Measurements from ENCODE around the gene TAMALIN.
"Not testable (repeated sequence)": the region's sequence is repeated elsewhere in the genome, so short reads cannot be mapped to it uniquely, and the experiment has no call there.

Gene TAMALIN

DNA sequence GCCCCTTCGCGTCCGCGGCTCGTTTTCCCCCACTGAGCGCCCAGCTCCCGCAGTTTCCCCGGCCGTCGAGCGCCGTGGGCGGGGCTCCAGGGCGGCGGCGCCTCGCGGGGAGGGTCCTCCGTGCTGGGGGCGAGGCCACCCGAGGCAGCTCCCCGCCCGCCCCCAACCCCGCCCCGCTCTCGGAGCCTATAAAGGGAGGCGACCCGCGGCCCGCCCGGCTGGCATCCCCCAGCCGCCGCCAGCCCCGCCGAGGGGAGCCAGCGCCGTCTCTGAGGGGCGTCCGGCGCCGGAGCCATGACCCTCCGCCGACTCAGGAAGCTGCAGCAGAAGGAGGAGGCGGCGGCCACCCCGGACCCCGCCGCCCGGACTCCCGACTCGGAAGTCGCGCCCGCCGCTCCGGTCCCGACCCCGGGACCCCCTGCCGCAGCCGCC lies at the start of gene TAMALIN:
Gene TAMALIN (plus strand): TSS at position 221 of the 432 bp plus-strand sequence. CDS start 74 bp downstream, at position 295.
- DNase-seq: peak; percentile 43

DNA sequence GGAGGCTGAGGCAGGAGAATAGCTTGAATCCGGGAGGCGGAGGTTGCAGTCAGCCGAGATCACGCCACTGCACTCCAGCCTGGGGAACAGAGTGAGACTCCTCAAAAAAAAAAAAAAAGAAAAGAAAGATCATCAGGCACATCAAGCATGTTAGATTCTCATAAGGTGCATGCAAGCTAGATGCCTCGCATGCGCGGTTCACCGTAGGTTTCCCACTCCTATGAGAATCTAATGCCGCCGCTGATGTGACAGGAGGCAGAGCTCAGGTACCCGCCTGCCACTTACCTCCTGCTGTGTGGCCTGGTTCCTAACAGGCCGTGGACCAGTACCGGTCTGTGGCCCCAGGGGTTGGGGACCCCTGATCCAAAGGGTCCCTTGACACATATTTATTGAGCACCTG lies 48.2 kb upstream of the TAMALIN start:
- no peak for DNase-seq

DNA sequence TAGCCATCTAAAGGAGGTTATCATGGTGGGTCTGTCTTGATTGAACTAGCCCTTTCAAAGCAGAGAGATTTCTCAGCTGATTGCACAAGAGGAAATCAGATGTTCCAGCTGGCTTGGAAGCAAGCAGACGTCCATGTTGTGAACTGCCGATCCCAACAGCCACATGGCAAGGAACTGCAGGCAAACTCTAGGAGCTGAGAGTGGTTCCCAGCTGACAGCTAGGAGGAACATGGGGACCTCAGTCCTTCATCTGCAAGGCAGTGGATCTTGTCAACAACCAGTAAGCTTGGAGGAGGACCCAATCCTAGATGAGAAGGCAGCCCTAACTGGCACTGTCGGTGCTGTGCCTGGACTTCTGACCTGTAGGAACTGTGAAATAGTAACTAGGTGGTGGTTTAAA lies 47.5 kb upstream of the TAMALIN start:
- DNase-seq: no peak

DNA sequence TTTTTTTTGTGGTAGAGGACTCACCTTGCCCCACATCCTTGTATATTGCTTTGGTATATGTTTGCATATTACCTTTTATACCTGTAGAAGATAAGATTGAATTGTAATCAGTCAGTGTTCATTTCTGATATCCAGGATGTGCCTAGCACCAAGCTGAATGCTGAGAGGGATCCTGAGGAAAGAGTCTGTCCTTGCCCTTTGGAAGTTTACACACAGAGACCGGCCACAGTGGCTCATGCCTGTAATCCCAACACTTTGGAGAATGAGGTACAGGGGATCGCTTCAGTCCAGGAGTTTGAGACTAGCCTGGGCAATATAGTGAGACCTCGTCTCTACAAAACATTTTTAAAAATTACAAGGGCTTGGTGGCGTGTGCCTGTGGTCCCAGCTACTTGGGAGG lies 46.8 kb upstream of the TAMALIN start:
- no peak for DNase-seq

DNA sequence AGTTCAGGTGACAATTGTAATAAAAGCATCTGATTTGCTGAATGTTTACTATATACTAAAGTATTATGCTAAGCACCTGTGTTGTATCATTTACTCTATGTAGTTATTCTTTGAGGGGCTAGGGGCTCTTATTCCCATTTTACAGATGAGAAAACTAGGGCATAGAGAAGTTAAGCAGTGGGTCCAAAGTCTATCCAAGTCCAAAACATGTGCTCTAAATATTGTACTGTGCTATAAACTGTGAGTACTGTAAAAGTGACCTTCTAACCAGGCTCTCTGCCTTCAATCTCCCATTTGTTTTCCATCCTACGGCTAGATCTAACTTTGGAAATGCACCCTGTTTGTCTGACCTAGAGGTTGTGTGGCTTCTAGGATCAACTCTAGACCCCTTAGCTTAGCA lies 46.3 kb upstream of the TAMALIN start:
- no peak for DNase-seq

DNA sequence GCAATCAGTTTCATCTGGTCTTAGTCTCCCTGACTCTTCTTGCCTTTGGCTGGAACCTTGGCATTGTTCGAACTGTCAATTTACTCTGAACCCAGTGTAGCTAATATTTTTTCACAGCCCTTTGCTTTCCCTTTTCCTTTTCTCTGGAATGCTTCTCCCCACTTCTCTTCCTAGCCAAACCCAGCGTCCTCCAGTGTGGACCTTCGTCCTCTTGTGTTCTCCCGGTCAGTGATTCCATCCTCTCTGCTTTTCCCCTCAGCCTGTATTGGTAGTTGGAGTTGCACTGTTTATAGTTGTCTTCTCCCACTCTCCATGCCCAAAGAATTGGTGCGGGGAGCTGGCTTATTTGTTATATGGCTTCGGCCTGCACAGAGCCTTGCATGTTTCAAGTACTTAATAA lies 45.9 kb upstream of the TAMALIN start:
- DNase-seq: no peak

DNA sequence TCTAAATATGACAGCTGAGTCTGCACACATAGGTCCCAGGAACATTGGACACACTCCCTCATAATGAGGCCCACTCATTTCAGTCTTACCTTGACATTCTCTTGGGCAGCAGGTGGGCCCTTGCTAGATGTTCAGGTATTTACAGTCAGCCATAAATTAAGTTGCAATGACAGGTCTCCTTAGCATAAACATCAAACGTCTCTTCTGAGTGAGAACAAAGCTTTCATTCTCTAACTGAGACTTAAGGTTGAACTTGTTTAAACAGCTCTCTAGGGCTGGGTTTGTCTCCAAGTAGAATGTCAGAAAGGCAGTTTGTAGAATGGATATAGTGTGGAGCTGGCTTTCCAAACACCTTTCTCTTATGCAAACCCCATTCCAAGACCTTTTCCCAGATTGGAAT lies 44.9 kb upstream of the TAMALIN start:
- no peak for DNase-seq

DNA sequence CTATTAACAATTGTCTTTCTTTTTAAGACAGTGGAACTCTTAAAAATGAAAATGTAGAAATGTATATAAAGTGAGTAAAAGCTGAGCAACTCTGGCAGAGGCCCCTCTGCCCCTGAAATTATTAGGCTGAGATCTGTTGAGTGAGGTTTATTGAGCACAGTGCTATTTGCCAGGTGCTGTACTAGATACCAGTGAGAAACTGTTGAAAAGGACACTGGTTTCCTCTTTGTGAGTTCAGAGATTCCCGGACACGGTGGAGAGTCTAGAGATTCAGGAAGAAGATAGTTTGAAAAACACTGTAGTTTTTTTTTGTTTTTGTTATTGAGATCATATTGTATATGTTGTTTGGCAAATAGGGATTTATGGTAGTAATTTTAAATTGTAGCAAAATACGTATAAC lies 44.0 kb upstream of the TAMALIN start:
- no peak for DNase-seq

DNA sequence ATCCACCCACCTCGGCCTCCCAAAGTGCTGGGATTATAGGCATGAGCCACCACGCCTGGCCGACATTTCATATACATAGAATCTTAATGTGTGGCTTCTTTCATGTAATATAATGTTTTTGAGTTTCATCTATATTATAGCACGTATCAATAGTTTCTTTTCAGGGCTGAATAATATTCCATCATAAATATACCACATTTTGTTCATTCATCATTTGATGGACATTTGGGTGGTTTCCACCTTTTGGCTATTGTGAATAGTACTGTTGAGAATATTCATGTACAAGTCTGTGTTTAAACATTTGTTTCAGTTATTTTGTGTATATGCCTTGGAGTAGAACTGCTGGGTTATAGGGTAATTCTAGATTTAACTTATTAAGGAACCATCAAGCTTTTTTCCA lies 43.3 kb upstream of the TAMALIN start:
- DNase-seq: no peak

DNA sequence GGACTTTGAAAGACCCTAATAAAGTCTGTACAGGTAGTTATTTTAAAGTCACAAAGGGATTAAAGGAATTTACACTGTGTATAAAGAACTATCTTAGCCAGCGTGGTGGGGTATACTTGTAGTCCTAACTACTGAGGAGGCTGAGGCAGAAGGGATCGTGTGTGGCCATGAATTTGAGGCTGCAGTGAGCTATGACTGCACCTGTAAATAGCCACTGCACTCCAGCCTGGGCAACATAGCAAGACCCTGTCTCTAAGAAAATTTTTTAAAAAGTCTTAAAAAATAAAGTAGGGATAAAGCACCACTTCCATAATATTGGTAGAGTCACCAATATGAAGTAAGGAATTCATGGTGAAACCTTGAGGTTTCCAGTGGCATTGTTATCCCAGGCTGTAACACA lies 37.1 kb upstream of the TAMALIN start:
- DNase-seq: no peak

DNA sequence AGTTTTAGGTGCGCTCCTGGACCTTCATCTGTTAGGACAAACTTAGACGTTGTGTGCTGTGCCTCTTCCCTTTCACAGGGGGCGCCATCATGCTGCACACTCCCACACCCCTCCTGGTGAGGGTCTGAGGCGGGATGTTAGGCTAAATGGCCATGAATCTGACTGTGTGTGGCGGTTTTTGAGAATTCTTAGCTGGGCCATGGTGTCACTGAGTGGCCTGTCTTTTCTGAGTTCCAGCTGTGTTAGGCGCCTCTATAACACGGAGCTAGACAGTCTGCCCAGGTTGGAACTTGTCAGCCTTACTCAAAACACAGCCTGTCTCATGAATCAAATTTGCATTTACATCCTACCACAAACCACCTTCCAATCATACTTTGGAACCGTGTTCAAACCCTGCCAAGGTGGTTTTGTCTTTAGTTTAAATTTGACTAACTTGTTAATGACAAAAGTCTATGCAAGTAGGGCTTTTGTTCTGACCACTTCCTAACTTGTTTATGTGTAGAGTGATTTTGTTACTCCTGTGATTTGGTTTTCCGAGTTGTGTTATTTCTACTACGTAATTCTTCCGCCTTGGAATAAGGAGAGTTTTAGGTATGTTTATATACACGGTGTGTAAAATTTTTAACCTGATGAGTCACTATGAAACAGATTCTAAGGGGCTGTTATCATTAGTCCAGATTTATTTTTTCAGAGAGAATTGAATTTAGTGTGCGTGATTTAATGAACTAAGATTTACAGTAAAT lies 35.7 kb upstream of the TAMALIN start:
- DNase-seq: no peak

DNA sequence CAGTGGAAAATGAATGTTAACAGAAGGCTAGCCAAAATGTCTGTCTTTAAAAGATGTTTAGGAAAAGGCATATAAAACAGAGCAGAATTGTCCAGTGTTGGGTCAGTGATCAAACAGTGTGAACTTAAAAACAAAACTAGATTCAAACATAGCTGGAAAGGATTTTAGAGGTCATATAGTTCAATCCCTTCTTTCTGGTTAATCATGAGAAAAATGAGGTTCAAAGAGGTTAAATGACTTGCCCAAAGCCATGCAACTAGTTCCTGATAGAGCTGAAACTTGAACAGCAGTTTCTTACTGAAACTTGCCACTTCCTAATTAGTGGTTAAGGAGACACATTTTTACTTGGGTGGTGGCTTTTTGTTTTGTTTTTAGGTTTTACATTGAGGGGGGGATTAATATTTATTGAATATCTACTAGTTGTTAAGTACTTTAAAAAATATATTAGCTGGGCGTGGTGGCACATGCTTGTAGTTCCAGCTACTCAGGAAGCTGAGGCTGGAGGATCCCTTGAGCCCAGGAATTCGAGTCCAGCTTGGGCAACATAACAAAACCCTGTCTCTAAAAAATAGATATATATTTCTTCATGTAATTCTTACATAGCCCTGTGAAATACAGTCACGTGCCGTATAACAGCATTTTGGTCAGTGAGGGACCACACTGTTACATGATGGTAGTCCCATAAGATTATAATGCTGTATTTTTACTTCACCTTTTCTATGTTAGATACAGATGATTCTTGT lies 34.9 kb upstream of the TAMALIN start:
- no peak for DNase-seq

DNA sequence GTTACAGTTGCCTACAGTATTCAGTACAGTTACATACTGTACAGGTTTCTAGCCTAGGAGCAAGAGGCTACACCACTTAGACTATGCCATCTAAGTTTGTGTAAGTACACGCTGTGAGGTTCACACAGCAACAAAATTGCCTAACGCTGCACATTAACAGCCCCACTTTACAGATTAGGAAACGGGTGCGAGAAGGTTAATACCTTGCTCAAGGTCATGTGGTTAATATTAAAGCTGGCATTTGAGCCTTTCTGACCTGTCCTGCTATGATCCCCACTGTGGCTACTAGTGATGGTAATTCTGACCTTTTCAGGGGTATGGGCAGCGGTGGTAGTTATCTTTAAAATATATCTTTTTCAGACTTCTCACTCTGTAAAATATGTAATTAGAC lies 34.3 kb upstream of the TAMALIN start:
- DNase-seq: no peak

DNA sequence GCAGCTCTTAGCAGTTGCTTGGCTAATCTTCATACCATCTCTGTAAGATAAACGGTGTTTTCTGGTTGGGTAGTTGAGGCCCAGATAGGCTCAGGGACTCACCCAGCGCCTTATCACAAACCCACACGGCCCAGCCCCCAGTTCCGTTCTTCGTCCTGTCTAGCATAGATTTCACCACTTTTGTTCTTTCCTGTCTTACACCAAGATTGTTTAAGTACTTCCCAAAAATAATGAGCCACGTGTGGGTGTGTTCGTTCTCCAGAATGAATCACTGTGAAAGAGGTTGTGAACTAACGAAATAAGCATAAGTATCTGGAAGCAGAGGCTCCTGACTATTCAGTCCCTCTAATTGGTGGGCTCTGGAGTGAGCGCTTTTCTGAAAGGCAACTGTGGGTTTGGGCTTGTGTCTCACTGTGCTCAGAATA lies 33.9 kb upstream of the TAMALIN start:
- DNase-seq: no peak

DNA sequence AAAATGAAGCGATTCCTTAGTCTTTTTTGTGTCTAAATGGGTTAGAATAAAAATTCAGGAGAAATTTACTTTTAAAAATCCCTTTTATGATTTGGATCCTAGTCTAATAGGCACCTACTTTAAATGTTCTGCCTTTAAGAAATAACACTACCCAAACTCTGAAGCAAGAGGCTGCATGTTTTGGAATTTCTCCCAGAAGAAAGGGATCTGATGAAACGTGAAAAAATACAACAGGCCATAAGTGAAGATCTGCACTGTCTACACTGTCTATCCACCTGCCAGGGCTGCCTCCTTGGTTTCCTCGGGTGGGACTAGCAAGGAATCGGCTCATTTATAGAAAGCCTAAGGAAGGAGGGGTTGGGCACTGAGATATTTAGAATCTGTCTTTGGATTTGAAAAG lies 33.2 kb upstream of the TAMALIN start:
- no peak for DNase-seq

DNA sequence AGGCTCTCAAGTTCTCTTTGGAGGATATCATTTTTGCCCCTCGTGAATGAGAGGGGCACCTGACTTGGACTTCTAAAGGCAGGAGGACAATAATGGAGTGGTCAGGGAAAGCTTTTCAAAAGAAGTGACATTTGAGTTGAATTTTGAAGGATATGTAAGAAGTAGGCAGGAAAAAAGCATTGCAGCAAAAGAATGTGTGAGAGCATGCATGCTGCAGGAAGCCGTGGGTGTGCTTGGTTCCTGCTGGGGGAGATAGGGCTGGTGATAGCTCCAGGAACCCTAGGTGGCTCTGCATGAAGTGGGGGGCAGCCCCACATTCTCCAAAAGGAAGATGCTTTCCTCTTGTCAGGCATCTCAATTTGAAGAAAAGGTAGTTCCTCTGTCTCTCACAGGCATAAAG lies 32.1 kb upstream of the TAMALIN start:
- DNase-seq: no peak

DNA sequence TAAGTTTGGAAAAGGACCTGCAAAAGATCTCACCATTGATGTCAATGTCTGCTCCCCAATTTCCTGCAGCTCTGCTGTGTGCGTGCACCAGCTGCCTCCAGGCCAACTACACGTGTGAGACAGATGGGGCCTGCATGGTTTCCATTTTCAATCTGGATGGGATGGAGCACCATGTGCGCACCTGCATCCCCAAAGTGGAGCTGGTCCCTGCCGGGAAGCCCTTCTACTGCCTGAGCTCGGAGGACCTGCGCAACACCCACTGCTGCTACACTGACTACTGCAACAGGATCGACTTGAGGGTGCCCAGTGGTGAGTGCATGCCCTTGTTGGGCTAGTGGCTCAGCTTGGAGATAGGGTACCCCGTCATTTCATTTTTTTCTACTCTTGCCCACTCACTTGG lies 31.6 kb upstream of the TAMALIN start:
- DNase-seq: no peak

DNA sequence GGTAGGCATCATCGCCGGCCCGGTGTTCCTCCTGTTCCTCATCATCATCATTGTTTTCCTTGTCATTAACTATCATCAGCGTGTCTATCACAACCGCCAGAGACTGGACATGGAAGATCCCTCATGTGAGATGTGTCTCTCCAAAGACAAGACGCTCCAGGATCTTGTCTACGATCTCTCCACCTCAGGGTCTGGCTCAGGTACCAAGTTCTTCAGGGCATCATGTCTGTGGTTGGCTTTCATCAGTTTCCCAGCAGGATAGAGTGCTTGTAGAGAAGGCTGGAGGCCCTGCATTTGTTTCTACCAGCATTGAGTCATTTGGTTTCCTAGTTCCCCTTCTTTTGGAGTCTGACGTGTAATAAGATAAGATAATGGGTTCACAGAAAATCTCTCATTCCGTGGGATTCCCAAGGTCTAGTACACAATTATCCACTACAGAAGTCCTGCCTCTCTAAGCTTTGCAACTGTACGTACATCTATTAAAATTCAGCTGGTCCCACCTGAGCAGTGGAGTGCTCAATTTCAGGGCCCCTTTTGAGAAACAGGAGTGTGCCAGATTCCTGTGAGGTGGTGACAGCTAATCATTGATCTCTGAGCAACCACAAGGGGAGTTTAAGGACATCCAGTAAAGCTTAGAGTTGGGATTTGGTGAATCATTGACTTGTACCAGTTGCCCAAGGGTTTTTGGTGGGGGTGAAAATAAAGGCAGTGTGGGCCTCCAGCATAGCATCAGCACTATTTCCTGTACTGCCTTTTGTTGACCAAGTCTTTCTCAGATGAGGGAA lies 30.2 kb upstream of the TAMALIN start:
- no peak for DNase-seq

DNA sequence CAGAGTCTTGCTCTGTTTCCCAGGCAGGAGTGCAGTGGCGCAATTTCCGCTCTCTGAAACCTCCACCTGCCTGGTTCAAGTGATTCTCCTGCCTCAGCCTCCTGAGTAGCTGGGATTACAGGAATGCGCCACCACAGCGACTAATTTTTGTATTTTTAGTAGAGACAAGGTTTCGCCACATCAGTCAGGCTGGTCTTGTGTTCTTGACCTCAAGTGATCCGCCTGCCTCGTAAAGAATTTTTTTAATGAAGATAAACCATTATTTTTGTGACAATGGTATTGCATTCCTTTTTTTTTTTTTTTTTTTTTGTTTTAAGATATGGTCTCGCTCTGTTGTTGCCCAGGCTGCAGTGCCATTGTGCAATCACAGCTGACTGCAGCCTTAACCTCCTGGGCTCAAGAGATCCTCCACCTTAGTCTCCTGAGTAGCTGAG lies 29.4 kb upstream of the TAMALIN start:
- DNase-seq: no peak

DNA sequence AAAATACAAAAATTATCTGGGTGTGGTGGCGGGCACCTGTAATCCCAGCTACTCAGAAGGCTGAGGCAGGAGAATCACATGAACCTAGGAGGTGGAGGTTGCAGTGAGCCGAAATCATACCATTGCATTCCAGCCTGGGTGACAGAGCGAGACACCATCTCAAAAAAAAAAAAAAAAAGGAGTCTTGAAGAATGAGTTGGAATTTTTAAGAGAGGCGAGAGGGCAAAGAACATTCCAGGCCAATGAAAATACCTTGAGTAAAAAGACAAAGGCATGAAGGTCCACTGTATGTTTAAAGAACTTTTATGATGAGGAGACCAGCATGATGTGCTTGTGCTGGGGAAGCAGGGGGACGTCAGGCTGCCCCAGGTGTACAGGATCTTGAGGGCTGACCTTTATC lies 27.4 kb upstream of the TAMALIN start:
- not testable (repeated sequence) for DNase-seq

DNA sequence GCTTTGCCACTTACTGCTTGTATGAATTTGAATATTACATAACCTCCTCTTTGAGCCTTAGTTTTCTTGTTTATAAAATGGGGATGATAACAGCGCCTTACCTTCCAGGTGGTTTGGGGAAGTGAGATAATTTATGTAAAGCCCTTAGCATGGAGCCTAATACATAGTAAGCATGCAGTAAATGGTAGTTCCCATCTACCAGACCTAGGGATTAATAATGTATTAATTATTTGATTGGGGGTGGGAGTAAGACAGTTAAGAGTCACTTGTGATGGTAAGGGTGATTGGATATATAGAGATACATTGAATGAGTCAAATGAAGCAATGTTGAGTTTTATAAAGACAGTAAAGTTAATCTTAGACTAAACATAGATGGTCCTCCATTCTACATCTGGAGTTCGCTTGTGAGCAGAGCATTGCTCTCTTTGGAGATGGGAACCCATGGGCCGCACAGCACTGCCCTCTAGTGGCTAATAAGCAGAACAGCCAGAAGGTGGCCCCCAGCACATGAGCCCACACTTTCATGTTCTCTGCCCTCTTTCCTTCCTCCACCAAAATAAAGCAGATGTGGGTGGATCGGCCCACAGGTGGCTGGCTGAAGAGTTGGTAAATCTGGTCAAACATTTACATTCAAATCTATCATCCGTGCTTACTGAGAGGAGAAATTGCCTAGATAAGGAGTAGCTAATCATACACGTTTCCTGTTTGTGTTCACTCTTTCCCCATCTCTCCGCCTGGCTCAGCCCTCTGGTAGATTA lies 26.5 kb upstream of the TAMALIN start:
- no peak for DNase-seq

DNA sequence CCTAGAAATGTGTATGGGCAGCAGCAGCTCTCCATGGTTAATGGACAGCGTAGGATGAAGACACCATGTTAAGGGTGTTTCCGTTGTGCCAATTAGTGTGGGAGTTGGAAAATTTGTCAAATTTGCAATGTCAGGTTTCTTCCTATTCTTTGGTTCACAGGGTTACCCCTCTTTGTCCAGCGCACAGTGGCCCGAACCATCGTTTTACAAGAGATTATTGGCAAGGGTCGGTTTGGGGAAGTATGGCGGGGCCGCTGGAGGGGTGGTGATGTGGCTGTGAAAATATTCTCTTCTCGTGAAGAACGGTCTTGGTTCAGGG lies 26.0 kb upstream of the TAMALIN start:
- DNase-seq: no peak

DNA sequence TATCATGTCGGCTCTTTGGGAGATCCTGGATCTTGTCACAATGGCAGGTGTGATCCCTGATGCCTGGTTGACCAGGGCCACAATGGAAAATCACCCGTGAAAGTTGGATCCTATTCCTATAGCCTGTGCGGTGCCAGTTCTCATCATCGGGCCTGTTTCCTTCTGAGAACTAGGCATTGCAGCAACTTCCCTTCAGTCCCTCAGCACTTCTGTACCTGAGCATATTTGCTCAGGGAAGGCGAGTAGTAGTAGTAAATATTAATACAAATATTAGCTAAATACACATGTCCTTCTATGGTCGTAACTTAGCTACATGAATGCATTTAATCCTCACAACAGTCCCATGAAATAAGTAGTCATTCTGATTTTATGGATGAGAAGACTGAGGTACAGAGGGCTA lies 22.1 kb upstream of the TAMALIN start:
- DNase-seq: no peak
